ENCODE data around the gene IKZF2. TPM values are rescaled to one million over a fixed set of nuclear protein-coding genes. Genes with fewer than 3 reads are reported as not detected.

The IKZF2 gene
- total and polyA plus RNA-seq, 2 of the 4 experiments (the other 2 are of a cell fraction): 2.1 to 25.5 TPM

DNA sequence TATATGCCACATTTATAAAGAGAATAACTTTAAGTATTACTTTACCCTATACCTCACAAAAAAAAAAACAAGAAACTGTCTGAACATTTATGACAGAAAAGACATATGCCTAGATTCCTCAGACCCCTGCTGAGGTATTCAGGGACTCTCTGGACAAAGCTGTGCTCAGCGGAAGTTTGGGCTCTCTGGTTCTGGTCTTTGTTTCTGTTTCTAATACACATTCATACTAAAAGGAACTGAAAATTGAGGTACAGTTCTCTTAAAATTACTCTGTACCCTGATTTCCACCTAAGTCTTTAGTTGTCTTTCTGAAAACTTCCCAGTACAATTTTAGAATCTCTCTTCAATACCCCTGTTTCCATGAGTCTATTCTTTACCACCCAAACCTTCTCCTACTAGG is 160.3 kb downstream of the IKZF2 start:
- CTCF ChIA-PET: interaction anchor here (0.6 to 1.0 kb wide), 2 partner anchors 133 to 136 kb away, joined by 3 to 4 read pairs; no protein-coding TSS in a partner anchor
- Histone ChIP-seq H3K9me3 (ENCODE audit: control insufficient read depth, insufficient read depth, low read length) (no peaks in the 10 kb centered on the region), H2AK5ac (ENCODE audit: low read depth, low read length) (no peak overlapping the region), H3K36me3 (ENCODE audit: control insufficient read depth, insufficient read depth, low read length) (no peaks in the 10 kb centered on the region), H3K4me2 (ENCODE audit: low read depth, low read length) (no peak overlapping the region), H3K9ac (ENCODE audit: low read depth, low read length) (no peak overlapping the region), H2AK9ac (replicated peaks; ENCODE audit: low read depth, low read length, poor library complexity) (no peak overlapping the region), H3K27me3 (ENCODE audit: control insufficient read depth, insufficient read depth, low read length) (no peaks in the 10 kb centered on the region), H4K8ac (ENCODE audit: low read depth in 2 of 2, low read length in 2 of 2) (no peak overlapping the region), H4K5ac (ENCODE audit: low read depth, low read length) (no peak overlapping the region), H3K4ac (ENCODE audit: low read depth, low read length) (no peak overlapping the region), H3K9me1 (ENCODE audit: insufficient read depth, low read length) (no peaks in the 10 kb centered on the region), H2BK20ac (ENCODE audit: low read depth, low read length) (no peak overlapping the region), H3K27ac (ENCODE audit: insufficient read depth, low read length) (no peak overlapping the region), H2AFZ (replicated peaks; ENCODE audit: low read length, poor library complexity) (no peak overlapping the region), H3K4me3 (ENCODE audit: insufficient read depth, low read depth, low read length) (no peak overlapping the region), H3K79me1 (ENCODE audit: low read depth in 1 of 2, low read length in 2 of 2) (no peaks in the 10 kb centered on the region), H3K23ac (ENCODE audit: low read depth, low read length) (no peak overlapping the region), H4K91ac (ENCODE audit: insufficient read depth, low read depth, low read length) (no peak overlapping the region), H2BK15ac (ENCODE audit: low read depth, low read length) (no peak overlapping the region), H4K20me1 (ENCODE audit: insufficient read depth, low read length) (no peaks in the 10 kb centered on the region), H2BK120ac (ENCODE audit: low read depth, low read length) (no peak overlapping the region), H3K56ac (ENCODE audit: extremely low read depth, insufficient read depth, low read length) (no peak overlapping the region), H3K4me1 (ENCODE audit: control insufficient read depth, insufficient read depth, low read length) (no peaks in the 10 kb centered on the region), H3K18ac (ENCODE audit: low read depth, low read length) (no peak overlapping the region), H2BK5ac (ENCODE audit: low read depth, low read length, poor library complexity, severe bottlenecking) (no peak overlapping the region), H3K14ac (replicated peaks; ENCODE audit: low read depth, low read length) (no peak overlapping the region)
- intact Hi-C loops (cut with micrococcal nuclease) (no loop called here), in situ Hi-C loops (cut with MboI; ENCODE audit: low sequenced_read_pairs) (no loop called here), dilution Hi-C loops (cut with HindIII; ENCODE audit: low sequenced_read_pairs, unreplicated experiment) (no loop called here)
- no TSS peak for BruUV-seq (replicated peaks)
- DNase-seq: no peak
- POLR2A ChIA-PET (ENCODE audit: unreplicated experiment): no interaction called here
- TF ChIP-seq, protein P1, sequence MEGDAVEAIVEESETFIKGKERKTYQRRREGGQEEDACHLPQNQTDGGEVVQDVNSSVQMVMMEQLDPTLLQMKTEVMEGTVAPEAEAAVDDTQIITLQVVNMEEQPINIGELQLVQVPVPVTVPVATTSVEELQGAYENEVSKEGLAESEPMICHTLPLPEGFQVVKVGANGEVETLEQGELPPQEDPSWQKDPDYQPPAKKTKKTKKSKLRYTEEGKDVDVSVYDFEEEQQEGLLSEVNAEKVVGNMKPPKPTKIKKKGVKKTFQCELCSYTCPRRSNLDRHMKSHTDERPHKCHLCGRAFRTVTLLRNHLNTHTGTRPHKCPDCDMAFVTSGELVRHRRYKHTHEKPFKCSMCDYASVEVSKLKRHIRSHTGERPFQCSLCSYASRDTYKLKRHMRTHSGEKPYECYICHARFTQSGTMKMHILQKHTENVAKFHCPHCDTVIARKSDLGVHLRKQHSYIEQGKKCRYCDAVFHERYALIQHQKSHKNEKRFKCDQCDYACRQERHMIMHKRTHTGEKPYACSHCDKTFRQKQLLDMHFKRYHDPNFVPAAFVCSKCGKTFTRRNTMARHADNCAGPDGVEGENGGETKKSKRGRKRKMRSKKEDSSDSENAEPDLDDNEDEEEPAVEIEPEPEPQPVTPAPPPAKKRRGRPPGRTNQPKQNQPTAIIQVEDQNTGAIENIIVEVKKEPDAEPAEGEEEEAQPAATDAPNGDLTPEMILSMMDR (conservative IDR thresholded peaks at IDR 0.05; ENCODE audit: low read depth, low read length): no peak
- TF ChIP-seq NFE2L2 (IDR thresholded peaks at IDR 0.05; ENCODE audit: low read depth, low read length) (no peak), CHD1 (IDR thresholded peaks at IDR 0.05; ENCODE audit: low read depth, low read length) (no peak), MAFK (IDR thresholded peaks at IDR 0.05; ENCODE audit: low read depth, low read length) (no peak), RCOR1 (IDR thresholded peaks at IDR 0.05; ENCODE audit: insufficient replicate concordance, low read length) (no peak), CEBPB (IDR thresholded peaks at IDR 0.05; ENCODE audit: low read depth, low read length) (no peak), MAZ (IDR thresholded peaks at IDR 0.05; ENCODE audit: borderline replicate concordance, low read depth, low read length) (no peak), SMC3 (IDR thresholded peaks at IDR 0.05; ENCODE audit: low read depth, low read length) (no peak), RFX5 (IDR thresholded peaks at IDR 0.05; ENCODE audit: low read depth, low read length) (no peak), MXI1 (IDR thresholded peaks at IDR 0.05; ENCODE audit: borderline replicate concordance, low read depth, low read length) (no peak), BHLHE40 (IDR thresholded peaks at IDR 0.05; ENCODE audit: low read depth, low read length) (no peak)
- TF ChIP-seq, protein P2, sequence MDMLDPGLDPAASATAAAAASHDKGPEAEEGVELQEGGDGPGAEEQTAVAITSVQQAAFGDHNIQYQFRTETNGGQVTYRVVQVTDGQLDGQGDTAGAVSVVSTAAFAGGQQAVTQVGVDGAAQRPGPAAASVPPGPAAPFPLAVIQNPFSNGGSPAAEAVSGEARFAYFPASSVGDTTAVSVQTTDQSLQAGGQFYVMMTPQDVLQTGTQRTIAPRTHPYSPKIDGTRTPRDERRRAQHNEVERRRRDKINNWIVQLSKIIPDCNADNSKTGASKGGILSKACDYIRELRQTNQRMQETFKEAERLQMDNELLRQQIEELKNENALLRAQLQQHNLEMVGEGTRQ (IDR thresholded peaks at IDR 0.05; ENCODE audit: low read depth, low read length): no peak
- ATAC-seq (ENCODE audit: low read depth): no peak
- no CpG with 5 or more reads among the region's 1 CpG for WGBS, 2 experiments (ENCODE audit: extremely low coverage in 2 of 2, insufficient read length in 1 of 2)

All from IMR-90 (cell line).